Fibroblast of peridontal ligament (primary cell): ENCODE measurements around the gene ZEB1.
A peak's percentile ranks its signal among the peaks of the same experiment; 100 is the strongest.
"Not testable (repeated sequence)": the region's sequence is repeated elsewhere in the genome, so short reads cannot be mapped to it uniquely, and the experiment has no call there.

ENCODE experiments used
- DNase-seq: peaks from one replicate; pipeline ENCODE4 v3.0.0-alpha.2; 2010; ENCODE audit errors: extremely low read depth

The ZEB1 gene

DNA sequence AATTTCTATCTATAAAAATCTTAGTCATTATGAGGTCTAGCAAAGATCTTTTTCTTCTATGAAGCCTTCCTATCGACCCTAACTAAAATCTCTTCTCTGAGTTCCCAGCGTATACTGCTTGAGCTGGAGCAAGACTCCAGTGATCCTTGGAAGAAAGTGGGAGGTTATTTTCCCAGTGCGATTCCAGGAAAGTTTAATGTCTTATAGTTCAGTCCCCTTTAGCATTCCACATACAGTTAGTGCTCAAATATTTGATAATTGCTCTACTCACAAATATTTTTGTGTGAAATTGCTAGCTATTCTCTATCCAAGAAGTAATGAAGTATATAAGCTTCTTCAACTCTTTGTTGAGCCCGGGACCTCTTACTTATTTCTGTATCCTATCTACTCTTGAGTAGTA, 47.7 kb downstream of the ZEB1 start:
- no peak for DNase-seq

DNA sequence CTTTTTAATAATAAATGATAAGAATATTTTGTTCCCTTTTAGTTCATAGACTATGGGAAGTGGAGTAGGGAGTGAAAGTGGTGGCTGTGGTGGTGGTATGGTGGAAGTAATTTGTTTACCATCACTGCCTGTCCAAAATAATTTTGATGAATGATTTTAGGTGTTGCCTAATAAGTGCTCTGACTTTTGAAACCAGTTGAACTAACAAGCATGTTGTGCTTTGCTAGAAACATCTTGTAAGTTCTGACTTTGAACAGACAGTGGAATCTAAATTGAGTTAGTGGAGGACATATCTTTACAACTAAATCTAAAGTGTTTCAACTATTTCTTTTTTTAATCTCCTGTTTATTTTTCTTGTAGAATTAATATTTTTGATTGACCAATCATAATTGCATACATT, 49.7 kb downstream of the ZEB1 start:
- DNase-seq: no peak

DNA sequence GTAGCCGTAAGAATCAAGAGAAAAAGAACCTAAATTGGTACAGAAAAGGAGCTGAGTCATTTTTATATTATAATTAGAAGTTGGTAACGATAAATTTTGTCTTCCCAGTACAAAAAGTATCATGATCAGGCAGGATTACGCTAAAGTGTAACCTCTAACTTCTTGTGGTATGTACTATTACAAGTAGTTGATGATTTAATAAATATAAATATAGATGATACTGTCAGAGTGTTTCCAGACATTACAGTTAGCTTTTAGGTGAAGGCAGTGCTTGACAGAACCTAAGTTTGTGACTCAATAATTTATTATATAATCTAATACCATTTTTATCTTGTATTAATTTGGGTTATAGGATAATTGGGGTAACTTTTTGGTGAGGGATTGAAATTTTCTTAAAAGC, 53.4 kb downstream of the ZEB1 start:
- DNase-seq: no peak

DNA sequence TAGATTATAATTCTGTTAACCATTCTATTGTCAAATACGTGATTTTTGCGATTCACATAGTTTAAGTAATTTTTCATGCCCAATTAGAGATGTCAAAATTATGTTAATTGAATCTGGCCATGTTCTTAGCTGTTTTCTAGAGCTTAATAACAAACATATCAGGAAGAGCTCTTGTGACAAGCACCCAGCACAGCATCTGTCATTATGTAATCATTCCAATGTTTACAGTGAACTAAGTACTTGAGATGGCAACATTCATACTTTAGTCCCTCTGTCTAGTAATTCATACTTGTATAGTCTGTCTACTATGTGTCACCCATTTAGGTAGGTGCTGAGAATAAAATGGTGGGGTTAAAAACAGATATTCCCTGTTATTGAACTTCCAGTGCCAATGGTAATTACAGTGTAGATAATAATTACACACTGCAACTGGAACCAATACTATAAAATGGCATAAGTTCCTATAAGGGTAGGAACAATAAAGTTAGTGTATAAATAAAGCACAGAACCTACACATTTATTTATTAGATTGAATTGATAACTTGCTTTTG, 55.2 kb downstream of the ZEB1 start:
- DNase-seq: peak; percentile 45

DNA sequence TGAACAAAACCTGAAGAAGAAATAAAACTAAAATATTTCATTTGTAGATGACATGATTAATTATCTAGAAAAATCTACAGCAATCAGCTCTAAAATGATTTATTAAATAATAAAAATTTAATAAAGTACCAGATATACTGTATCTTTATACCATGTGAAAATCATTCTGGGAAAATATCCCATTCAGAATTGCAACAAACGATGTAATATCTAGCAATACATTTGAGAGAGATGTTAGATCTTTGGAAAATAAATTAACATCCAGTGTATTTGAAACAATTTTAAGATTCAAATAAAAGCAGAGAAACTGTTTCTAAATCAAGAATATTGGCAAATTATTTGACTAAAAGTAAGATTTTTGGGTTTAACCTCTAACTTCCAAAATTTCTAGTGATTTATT, 62.2 kb downstream of the ZEB1 start:
- DNase-seq: peak; percentile 57

DNA sequence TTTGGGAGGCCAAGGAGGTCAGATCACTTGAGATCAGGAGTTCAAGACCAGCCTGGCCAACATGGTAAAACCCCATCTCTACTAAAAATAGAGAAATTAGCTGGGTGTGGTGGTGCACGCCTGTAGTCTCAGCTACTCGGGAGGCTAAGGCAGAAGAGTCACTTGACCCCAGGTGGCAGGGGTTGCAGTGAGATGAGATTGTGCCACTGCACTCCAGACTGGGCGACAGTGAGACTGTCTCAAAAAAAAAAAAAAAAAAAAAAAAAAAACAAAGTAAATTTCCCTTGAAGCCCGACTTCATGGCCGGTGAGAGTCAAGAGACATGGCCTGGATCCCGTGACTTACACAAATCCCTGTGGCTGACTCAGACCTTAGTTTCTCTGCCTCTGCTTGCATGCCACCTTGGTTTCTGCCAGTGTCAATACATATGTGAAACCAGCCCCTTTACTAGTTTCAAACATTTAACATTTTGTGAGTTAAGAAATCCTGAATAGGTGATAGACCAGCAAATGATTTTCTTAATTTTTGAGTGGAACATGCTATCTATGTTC, 62.8 kb downstream of the ZEB1 start:
- DNase-seq: peak; percentile 45

DNA sequence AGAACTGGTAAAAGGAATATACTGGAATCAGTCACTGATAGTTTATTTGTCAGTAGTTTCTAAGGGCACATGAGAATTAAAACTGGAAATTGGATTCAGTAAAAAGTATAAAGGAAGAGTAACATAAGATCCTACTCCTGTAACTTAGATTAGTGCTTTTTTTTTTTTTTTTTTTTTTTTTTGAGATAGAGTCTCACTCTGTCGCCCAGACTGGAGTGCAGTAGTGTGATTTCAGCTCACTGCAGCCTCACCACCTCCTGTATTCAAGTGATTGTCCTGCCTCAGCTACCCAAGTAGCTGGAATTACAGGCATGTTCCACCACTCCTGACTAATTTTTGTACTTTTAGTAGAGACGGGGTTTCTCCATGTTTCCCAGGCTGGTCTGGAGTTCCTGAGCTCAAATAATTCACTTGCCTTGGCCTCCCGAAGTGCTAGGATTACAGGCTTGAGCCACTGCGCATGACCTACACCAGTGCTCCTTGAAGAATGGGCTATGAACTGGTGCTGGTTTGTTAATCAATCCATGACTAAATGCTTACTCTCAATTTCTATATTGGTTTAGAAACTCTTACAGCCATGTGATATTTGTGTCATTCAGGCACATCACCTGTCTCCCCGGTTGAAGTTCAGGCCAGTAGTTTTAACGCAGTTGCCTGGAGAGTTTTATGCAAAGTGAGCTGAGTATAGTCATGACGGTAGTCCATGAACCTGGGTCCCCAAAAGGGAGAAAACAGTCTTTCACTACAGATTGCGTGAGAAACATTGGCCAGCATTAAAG, 65.0 kb downstream of the ZEB1 start:
- DNase-seq: no peak

DNA sequence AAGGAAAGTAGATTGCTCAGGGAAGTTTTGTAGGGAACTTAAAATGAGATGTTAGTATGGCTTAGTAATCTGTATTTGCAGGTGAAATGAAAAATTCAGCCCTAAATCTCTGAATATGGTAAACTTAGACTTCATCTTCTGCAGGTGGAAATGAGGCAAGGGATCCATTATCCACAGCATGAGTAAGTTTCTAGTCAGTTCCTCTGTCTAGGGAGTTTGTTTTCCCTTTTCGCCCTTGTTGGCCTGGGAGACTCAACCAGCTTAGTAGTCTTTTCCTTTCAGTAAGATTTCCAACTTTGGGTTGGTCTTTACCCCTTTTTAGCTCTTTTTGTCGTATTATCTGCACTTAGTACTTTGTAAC, 65.6 kb downstream of the ZEB1 start:
- no peak for DNase-seq

DNA sequence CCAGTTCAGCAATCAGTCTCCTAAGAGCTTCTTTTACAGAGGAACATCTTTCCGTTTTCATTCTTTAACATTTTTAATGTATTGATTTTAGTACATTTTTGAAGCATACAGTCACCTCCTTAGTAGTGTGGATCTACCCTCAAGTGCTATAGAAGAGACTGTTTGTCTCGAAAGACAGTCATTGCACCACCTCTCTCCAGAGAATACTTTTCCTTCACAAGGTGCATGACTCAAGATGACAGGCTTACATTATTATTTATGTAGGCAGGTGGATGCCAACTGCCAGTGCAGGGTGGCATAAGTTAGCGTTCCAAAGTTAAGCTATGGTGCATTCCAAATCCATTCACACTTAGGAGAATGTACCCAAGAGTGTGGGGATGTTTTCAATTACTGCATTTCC, 71.8 kb downstream of the ZEB1 start:
- DNase-seq: no peak

DNA sequence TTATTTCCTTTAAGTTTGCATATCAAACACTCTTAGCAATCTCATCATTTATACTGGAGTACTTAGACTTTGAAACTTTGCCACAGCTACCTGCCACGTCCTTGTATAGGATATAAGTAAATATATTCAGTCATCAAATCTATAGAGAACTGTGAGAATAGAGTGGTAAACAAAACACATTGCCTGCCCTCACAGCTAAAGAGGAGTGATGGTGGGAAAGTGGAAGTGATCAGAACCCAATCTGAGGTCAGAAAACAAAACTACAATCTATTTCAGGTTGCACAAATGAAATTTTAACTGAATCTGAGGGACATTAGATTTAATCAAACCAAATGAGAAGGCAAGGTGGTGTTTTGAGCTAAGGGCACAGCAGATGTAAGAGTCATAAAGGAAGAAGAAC, 74.8 kb downstream of the ZEB1 start:
- DNase-seq: no peak

DNA sequence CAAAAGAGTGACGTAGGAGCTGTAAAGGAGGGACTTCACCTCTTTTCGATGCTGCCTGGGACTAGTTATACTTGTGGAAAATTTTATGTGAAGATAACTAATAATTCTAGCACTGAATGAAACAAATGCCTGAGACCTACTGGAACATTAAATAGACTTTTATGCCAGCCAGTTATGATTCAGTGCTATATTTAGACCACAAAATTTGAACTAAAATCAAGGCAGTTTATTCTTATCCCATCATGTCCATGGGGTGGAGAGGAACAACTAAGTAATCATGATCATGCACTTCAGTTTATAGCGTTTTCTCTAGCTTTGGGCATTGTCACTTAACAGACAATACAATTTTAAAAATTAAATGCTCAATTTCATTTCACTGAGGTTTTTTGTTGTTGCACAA, 76.7 kb downstream of the ZEB1 start:
- peak; percentile 67 for DNase-seq

DNA sequence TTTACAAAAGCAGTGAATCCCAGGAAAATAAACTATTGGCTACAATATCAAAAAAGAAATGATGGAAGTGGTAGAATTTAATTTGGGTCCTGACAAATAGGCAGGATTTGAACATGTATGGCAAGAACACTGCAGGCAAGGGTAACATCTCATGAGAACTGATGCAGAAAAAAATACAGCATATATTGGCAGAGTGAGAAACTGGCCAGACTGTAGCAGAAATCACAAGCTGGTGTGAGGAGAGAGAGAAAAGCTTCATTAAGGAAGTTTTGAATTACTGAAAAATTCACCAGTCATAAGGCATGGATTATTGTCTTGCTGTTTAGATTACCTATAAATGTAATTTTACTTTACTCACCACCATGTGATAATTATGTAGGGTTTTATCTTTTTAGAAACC, 77.4 kb downstream of the ZEB1 start:
- DNase-seq: no peak

DNA sequence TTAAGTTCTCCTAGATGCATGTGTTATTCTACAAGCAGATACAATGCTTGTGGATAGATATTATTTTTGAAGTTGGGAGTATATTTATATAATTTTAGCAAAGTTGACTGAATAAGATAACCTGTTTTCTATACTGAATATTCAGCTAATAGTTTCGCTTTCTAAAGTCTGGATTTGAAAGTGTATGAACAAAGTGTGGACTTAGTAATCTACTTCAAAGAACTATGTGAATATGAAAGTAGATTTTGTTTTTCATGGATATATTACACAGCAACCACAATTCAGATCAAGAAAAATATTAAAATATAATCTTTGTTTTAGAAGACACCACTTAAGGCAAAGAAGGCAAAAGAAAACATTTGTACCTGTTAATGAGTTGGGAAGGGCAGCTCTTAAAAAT, 78.8 kb downstream of the ZEB1 start:
- no peak for DNase-seq

DNA sequence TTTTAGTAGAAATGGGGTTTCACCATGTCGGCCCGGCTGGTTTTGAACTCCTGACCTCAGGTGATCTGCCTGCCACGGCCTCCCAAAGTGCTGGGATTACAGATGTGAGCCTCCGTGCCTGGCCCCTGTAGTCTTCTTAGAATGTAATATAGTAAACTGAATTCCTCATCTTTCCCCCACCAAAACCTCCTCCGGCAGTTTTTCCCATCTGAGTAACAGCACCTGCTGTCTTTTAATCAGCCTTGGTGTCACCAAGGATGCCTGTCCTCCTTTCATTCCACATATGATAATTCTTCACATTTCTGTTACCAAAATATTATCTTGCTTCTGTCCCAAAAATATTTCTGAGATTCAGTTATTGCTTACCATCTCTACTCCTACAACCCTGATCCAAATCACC, 80.2 kb downstream of the ZEB1 start:
- DNase-seq: no peak

DNA sequence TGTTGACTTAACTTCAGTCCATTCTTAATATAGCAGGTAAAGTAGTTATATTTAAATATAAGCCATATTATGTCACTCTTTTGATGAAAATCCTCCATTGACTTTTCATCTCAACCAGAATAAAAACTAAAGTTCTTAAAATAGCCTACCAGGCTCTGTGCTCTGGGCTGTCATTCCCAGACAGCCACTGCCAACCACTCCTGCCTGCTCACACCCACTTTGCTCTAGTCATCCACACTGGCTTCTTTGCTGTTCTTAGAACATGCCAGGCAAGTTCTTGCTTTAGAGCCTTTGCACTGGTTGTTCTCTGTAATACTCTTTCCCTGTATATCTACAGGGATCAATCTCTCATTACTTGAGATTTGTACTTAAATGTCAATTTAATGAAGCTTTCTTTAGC, 80.6 kb downstream of the ZEB1 start:
- DNase-seq: peak; percentile 32

DNA sequence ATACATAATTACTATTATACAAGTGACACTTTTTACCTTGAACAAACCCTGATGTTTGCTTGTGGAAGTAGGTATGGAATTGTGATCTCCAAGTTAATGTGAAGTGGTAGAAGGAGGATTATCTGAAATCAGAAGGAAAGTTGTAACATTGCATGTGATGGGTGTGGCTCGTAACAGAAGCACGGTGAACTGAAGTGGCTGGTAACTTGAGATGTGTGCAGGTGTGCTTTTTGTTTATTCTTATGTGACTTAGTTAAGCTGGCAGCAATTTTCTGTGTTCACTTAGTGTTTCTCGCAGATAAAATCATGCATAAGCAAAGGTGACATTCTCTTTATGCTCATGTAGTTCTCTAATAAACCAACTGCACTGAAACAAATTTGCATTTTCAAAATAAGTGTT, 82.3 kb downstream of the ZEB1 start:
- DNase-seq: no peak

DNA sequence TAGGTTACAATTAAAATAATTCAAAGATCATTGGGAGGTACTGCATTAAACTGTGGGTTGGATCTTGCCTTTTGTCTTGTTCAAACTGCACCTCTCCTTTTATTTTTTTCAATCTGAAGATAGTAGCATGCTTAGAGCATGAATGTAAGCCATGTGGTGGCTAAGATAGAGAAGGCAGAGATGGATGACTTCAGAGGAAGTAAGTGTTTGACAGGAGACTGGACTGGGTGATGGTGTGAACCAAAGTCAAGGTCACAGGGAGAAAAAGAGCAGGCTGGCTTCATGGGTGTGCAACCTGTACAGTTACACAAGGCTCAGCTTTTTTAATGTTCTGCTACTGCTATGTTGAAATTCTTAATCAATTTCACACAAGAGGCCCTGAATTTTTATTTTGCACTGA, 85.6 kb downstream of the ZEB1 start:
- DNase-seq: no peak

DNA sequence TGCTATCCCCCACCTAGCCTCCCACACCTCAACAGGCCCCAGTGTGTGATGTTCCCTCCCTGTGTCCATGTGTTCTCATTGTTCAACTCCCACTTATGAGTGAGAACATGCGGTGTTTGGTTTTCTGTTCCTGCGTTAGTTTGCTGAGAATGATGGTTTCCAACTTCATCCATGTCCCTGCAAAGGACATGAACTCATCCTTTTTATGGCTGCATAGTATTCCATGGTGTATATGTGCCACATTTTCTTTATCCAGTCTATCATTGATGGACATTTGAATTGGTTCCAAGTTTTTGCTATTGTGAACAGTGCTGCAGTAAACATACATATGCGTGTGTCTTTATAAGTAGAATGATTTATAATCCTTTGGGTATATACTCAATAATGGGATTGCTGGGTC, 86.8 kb downstream of the ZEB1 start:
- not testable (repeated sequence) for DNase-seq

DNA sequence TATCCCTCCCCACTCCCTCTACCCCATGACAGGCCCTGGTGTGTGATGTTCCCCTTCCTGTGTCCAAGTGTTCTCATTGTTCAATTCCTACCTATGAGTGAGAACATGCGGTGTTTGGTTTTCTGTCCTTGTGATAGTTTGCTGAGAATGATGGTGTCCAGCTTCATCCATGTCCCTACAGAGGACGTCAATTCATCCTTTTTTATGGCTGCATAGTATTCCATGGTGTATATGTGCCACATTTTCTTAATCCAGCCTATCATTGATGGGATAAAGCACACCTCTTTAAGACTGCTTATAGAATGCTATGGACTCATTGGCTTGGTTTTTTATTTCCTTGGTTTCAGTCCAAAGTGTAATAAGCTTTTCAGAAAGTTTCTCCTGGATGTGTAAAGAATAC, 93.4 kb downstream of the ZEB1 start:
- DNase-seq: not testable (repeated sequence)

DNA sequence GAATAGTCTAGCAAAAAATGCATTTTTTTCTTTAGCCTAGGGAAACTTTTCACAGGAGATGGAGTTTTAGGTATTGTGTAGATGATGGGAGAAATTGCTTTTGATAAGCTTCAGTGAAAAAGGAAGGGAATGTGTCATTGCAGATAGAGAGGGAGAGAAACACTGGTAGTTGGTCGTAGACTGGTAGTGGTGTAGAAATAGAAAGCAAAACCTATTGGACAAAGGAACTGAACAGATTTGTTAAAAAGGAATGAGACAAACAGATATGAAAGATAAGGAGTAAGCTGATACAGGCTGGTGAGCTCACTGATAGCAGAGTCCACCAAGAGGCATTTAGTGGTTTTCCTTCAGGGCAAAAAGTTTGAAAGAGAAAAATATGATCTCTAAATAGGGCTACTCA, 94.3 kb downstream of the ZEB1 start:
- DNase-seq: peak; percentile 15

DNA sequence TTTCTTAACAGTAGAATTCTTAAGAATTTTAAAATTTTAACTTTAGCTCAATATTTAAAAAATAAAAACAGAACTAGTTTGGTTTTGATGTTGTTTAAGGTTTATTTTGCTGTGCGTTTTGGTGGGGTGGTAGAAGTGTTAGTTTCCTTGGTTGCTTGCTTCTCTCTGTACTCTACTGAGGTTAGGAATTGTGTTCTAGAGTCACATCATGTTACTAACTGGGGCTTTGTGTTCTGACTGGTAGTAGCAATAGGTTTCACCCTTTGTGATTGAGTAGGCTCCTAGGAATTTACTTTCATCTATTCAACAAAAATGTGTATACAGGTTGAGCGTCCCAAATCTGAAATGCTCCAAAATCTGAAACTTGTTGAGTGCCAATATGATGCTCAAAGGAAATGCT, 99.5 kb downstream of the ZEB1 start:
- DNase-seq: no peak

DNA sequence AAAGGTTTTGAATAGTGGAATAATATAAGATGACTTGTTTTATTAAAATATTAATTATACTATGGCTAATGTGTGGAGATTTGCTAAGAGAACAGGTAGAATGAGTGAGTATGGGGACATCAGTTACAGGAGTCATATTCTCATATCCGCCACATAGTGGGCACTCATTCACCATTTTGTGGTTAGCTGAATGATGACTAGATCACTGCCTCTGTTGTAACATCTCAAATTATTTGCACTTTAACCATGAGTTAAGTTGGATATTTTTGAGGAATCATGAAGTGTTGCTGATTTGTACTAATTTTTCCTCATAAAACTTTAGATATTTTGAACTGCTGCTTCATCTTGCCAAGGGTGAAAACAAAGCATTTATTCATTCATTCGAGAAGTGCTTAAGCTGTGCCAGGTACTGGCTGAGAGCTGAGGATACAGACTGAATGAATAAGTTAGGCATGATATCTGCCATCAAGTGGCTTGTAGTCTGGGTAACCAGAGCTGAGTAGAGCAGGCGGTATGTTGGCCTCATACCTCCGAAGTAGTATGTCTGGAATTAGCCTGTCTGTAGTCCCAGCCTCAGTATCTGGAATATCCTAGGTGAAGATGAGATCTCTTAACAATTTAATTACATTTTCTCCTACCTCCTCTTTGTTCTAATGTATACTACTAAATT, 100.5 kb downstream of the ZEB1 start:
- DNase-seq: peak; percentile 46

DNA sequence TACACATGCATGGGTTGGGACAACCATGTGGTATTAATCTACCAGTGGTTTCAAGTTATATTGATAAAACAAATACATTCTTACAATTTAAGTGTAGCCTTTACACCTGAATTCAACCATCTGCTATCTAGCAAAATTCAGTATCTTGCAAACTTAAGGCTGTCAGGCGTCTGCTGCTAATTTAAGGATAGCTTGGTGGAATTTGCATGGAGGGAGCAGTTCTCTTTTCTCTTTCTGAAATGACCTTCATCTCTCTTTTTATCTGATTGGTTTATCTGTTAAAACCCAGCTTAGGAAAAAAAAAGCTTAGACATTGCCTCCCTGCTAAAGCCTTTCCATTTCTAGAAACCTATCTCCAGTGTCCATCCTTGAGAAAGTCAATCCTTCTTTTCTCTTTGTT, 102.3 kb downstream of the ZEB1 start:
- DNase-seq: no peak
